ENCODE measurements around the gene TAF1B.
"Not testable (repeated sequence)": the region's sequence is repeated elsewhere in the genome, so short reads cannot be mapped to it uniquely, and the experiment has no call there.

- not testable (repeated sequence) for TF ChIP-seq ZNF274 (IDR thresholded peaks at IDR 0.05; ENCODE audit: low read depth, low read length); YY1 (IDR thresholded peaks at IDR 0.05; ENCODE audit: insufficient read depth, insufficient read length); SUZ12 (IDR thresholded peaks at IDR 0.05; ENCODE audit: extremely low read depth, insufficient read depth, insufficient read length)
Measured at GRCh38 chr2:9860922-9861580, 17.8 kb downstream of the TAF1B start.
